ENCODE measurements around the gene HECTD3.

GRCh38 chr1:45008076-45008475 is 3.0 kb downstream of the HECTD3 start:
- TF ChIP-seq GATA2 (IDR thresholded peaks at IDR 0.05; ENCODE audit: low read depth, low read length) = no peak
- no peak for TF ChIP-seq GATA3 (IDR thresholded peaks at IDR 0.05; ENCODE audit: low read depth, low read length)
